Esophagus squamous epithelium (tissue), 5 donors: ENCODE data around the gene CATSPER4. TPM values are rescaled to one million over a fixed set of nuclear protein-coding genes. Genes with fewer than 3 reads are reported as not detected.
A peak's percentile ranks its signal among the peaks of the same experiment; 100 is the strongest.

Experiments used
- DNase-seq: peaks from one replicate; lab custom pipeline; 2025; lab: John Stamatoyannopoulos, UW
- H3K27ac ChIP-seq, 4 donors: fragments of 200-600 bp; sonication (generic); one replicate each; pipeline ENCODE4 v1.5.1; 2016 to 2019; ENCODE audit warnings: mild to moderate bottlenecking in 1 of 4
- H3K27me3 ChIP-seq, 4 donors: fragments of 200-600 bp; sonication (generic); 1 replicate in 3 of 4; 2 replicates in 1 of 4; pipeline versions ENCODE4 v1.5.1 to v1.6.0; 2017 to 2021; ENCODE audit warnings: antibody characterized with exemption in 1 of 4
- H3K36me3 ChIP-seq, 3 donors: fragments of 200-600 bp; sonication (generic); one replicate each; pipeline ENCODE4 v1.5.1; 2016 to 2019
- H3K4me1 ChIP-seq, 3 donors: fragments of 200-600 bp; sonication (generic); one replicate each; pipeline ENCODE4 v1.5.1; 2017 to 2019
- H3K4me3 ChIP-seq, 4 donors: fragments of 200-600 bp; sonication (generic); 1 replicate in 3 of 4; 2 replicates in 1 of 4; pipeline ENCODE4 v1.5.1; 2016 to 2019; ENCODE audit warnings: mild to moderate bottlenecking in 2 of 4, moderate library complexity in 1 of 4
- H3K9me3 ChIP-seq, 3 donors: fragments of 200-600 bp; sonication (generic); one replicate each; pipeline ENCODE4 v1.5.1; 2016 to 2019
- POLR2A ChIP-seq, 4 donors: fragments of 450-650 bp; IDR thresholded peaks; one replicate each; pipeline ENCODE4 v1.6.1; 2017; ENCODE audit warnings: antibody characterized with exemption in 4 of 4, mild to moderate bottlenecking in 4 of 4, moderate library complexity in 3 of 4
- WGBS, 2 donors: methylation state at CpG; one replicate each; pipeline ENCODE4 v1.1.5; 2018; 5-methylcytosine and 5-hydroxymethylcytosine counted together
- intact Hi-C: fragments of 100-400 bp; cut with DNase I; formaldehyde crosslinking; loops from one replicate; pipeline ENCODE4 v1.15.0; 2022
- total RNA-seq, 4 donors: library from RNA; depleted of rRNA; stranded (reverse); fragments of >200 nt; gene quantifications; one replicate each; pipeline ENCODE4 v1.1.0, GENCODE V29; 2016
- TF ChIP-seq, protein P1 (sequence below), 6 experiments: fragments of 450-650 bp in 4 of 6; fragments of 200-600 bp in 2 of 6; sonication (generic) in 2 of 6; IDR thresholded peaks; one replicate each; pipeline ENCODE4 v1.5.1; 2016 to 2019; ENCODE audit warnings: antibody characterized with exemption in 6 of 6, mild to moderate bottlenecking in 4 of 6, moderate library complexity in 4 of 6
- donor health status: DM: yes; HTN: yes; CAD: no.

CATSPER4 gene
- total RNA-seq, 4 donors from 2014 or later: not detected

DNA sequence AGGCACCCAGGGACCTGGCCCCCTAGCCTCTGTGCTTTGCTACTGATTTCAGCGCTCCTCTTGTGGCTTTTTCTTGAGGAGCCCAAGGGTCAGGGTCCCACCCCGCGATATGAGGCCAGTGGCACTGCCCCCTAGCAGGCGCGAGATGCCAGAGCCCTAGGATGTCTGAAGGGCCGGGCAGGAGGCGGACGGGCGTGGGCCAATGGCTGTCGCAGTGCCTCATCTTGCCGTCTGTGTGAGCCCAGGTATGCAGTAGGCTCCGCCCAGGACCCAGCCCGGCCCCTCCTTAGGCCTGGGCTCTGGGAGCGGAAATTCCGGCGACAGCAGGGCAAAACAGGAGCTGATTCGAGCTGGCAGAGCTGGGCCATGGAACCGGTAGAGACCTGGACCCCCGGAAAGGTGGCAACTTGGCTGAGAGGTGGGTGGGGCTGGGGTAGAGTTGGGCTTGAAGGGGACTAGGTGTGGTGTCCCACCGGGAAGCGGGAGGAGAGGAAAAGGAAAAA, 13.2 kb upstream of the CATSPER4 start, which contains the start of gene CNKSR1:
Gene CNKSR1, plus strand, starts transcription at position 310 of the 503 bp plus-strand sequence. Its CDS starts 57 bp downstream, at position 367.
- Histone ChIP-seq H3K4me1 (peaks cover 4 to 41% (median 12%) of the 10 kb centered on the region in 3 donors), H3K9me3 (no peaks in the 10 kb centered on the region), H3K27ac (peak within 1 kb of the TSS; percentile 54 to 85 (median 84)), H3K4me3 (peak within 1 kb of the TSS; percentile 33 to 64 (median 47)), H3K36me3 (peaks cover 0 to 15% (median 0%) of the 10 kb centered on the region in 3 donors), H3K27me3 (no peaks in the 10 kb centered on the region)
- 14 to 32% methylated on average over 4 to 5 of the region's 21 CpGs for WGBS, 2 donors
- DNase-seq: no peak
- TF ChIP-seq, protein P1, sequence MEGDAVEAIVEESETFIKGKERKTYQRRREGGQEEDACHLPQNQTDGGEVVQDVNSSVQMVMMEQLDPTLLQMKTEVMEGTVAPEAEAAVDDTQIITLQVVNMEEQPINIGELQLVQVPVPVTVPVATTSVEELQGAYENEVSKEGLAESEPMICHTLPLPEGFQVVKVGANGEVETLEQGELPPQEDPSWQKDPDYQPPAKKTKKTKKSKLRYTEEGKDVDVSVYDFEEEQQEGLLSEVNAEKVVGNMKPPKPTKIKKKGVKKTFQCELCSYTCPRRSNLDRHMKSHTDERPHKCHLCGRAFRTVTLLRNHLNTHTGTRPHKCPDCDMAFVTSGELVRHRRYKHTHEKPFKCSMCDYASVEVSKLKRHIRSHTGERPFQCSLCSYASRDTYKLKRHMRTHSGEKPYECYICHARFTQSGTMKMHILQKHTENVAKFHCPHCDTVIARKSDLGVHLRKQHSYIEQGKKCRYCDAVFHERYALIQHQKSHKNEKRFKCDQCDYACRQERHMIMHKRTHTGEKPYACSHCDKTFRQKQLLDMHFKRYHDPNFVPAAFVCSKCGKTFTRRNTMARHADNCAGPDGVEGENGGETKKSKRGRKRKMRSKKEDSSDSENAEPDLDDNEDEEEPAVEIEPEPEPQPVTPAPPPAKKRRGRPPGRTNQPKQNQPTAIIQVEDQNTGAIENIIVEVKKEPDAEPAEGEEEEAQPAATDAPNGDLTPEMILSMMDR (IDR thresholded peaks at IDR 0.05): peak in 2 of 6 experiments; percentile 9 to 46
- no peak for TF ChIP-seq POLR2A (IDR thresholded peaks at IDR 0.05)
- intact Hi-C loops: no loop called here

DNA sequence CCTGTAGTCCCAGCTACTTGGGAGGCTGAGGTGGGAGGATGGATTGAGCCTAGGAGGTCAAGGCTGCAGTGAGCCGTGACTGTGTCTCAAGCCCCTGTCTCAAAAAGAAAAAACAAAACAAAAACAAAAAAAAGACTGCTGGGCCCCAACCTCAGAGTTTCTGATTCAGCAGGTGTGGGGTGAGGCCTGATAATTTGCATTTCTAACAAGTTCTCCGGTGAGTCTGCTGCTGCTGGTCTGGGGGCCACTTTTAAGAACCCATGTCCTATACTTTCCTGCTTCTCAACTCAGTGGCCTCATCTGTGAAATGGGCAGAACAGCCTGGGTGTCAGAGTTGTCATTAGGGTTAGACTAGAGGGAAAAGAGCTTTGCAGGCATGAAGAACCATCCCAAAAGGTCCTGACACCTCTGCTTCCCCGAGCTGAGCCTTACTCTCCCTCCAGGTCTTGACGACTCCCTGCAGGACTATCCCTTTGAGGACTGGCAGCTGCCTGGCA, 10.3 kb upstream of the CATSPER4 start:
- Histone ChIP-seq H3K9me3 (no peaks in the 10 kb centered on the region), H3K27ac (no peak overlapping the region), H3K4me3 (no peak overlapping the region), H3K27me3 (no peaks in the 10 kb centered on the region), H3K36me3 (peaks cover 0 to 43% (median 3%) of the 10 kb centered on the region in 3 donors), H3K4me1 (peaks cover 4 to 45% (median 12%) of the 10 kb centered on the region in 3 donors)
- DNase-seq: no peak
- intact Hi-C loops: no loop called here
- WGBS, 2 donors: 66 to 80% methylated on average over 2 to 4 of the region's 4 CpGs
- TF ChIP-seq POLR2A (IDR thresholded peaks at IDR 0.05): no peak
- TF ChIP-seq, protein P1 (IDR thresholded peaks at IDR 0.05): no peak

DNA sequence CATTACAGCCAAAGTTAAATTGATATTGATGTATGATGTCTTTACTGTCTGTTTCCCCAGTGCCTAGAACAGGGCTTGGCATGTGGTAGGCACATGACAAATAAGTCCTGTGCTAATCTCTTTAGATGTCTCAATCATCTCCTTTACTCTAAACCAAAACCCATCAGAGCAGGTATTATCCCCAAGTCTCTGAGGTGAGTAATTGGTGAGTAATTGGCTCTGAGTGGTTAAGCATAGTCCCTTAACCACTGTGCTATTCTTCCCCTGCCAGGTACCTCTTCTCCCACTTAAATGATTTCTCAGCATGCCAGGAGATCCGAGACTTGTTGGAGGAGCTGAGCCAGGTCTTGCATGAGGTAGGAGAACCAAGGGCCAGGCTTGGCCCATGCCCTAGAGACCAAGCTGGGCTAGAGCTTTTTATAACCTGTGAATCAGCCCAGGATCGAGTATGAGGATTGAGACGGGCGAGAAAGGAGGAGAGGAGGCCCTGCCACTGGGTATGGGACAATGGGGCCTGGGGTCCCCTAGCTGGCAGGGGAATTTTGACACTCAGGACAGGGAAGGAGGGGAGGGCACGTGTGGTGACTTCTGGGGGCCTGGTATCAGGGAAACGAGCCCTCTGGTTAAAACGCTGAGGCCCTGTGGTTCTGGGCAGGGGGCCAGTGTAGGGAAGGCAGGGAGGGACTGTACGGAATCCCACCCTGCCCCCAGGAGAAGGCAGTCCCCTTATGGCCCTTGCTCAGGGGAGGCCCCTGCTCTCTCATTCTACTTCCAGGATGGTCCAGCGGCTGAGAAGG, 8.6 kb upstream of the CATSPER4 start:
- Histone ChIP-seq H3K9me3 (no peaks in the 10 kb centered on the region), H3K27ac (peak overlapping the region; percentile 46 to 74 (median 60)), H3K27me3 (no peaks in the 10 kb centered on the region), H3K36me3 (peaks cover 0 to 60% (median 3%) of the 10 kb centered on the region in 3 donors), H3K4me1 (peaks cover 4 to 44% (median 12%) of the 10 kb centered on the region in 3 donors), H3K4me3 (no peak overlapping the region)
- DNase-seq: no peak
- intact Hi-C loops: no loop called here
- no peak for TF ChIP-seq POLR2A (IDR thresholded peaks at IDR 0.05)
- TF ChIP-seq, protein P1 (IDR thresholded peaks at IDR 0.05): no peak
- WGBS, 2 donors: 44 to 62% methylated on average over 6 to 8 of the region's 9 CpGs

DNA sequence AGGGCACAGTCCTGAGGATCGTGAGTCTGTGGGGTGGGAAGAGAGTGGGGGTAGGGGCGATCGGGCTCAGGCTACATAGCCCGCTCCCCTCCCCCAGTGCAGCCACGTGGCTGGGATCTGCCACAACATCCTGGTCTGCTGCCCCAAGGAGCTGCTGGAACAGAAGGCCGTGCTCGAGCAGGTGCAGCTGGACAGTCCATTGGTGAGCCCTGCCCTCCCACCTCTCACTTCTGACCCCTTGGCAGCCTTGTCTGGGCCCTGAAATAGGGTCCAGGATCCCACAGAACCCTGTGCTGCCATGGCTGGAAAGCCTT, 8.1 kb upstream of the CATSPER4 start:
- WGBS, 2 donors: 100% methylated on average over 2 of the region's 7 CpGs; no CpG with 5 or more reads in 1 of the 2 donors
- Histone ChIP-seq H3K4me3 (no peak overlapping the region), H3K36me3 (peaks cover 0 to 65% (median 3%) of the 10 kb centered on the region in 3 donors), H3K4me1 (peaks cover 4 to 40% (median 12%) of the 10 kb centered on the region in 3 donors), H3K27ac (peak overlapping the region in 2 of 4 donors; percentile 46 to 74), H3K27me3 (no peaks in the 10 kb centered on the region), H3K9me3 (no peaks in the 10 kb centered on the region)
- no peak for TF ChIP-seq POLR2A (IDR thresholded peaks at IDR 0.05)
- TF ChIP-seq, protein P1 (IDR thresholded peaks at IDR 0.05): no peak
- intact Hi-C loops: no loop called here
- no peak for DNase-seq

DNA sequence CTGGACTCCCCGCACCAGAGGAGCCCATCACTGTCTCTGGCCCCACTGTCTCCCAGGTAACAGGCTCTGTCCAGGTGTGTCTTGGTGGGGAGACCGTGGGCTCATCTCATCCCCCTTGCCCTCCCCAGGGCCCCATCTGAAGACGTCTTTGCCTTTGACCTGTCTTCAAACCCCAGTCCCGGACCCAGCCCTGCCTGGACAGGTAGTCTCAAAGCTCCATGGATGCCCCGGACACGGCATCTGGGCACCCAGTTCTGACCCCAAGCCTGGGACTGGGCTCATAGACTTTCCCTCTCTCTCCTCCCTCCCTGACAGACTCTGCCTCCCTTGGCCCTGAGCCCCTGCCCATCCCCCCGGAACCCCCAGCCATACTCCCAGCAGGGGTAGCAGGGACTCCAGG, 6.3 kb upstream of the CATSPER4 start:
- intact Hi-C loops: no loop called here
- no peaks in the 10 kb centered on the region for H3K9me3 ChIP-seq
- no peak overlapping the region for H3K4me3 ChIP-seq
- H3K36me3 ChIP-seq: peaks cover 0 to 83% (median 3%) of the 10 kb centered on the region in 3 donors
- H3K4me1 ChIP-seq: peaks cover 0 to 27% (median 12%) of the 10 kb centered on the region in 3 donors
- no peak for DNase-seq
- no peak overlapping the region for H3K27ac ChIP-seq
- no peaks in the 10 kb centered on the region for H3K27me3 ChIP-seq
- WGBS, 2 donors: 80 to 100% methylated on average over 1 to 2 of the region's 7 CpGs
- no peak for TF ChIP-seq POLR2A (IDR thresholded peaks at IDR 0.05)
- TF ChIP-seq, protein P1 (IDR thresholded peaks at IDR 0.05): no peak
